WTC11 (cell line): ENCODE measurements around the gene TMEM178A.
"Not testable (repeated sequence)": the region's sequence is repeated elsewhere in the genome, so short reads cannot be mapped to it uniquely, and the experiment has no call there.

Experiments
- ATF2 ChIP-seq: sonication (generic); formaldehyde crosslinking; IDR thresholded peaks from 2 replicates; pipeline ENCODE4 v1.8.1; 2022; ENCODE audit warnings: low read depth, missing genetic modification reagents, borderline replicate concordance
- CREB1 ChIP-seq: sonication (generic); formaldehyde crosslinking; IDR thresholded peaks from 2 replicates; pipeline ENCODE4 v1.8.0; 2023; ENCODE audit warnings: mild to moderate bottlenecking, missing genetic modification reagents
- CTCF ChIP-seq: fragments of 200-600 bp; IDR thresholded peaks from 2 replicates; pipeline ENCODE4 v1.8.0; 2022; ENCODE audit warnings: antibody characterized with exemption
- IRF1 ChIP-seq: sonication (generic); formaldehyde crosslinking; IDR thresholded peaks from 2 replicates; pipeline ENCODE4 v1.8.0; 2023; ENCODE audit warnings: missing genetic modification reagents
- KAT7 ChIP-seq: sonication (generic); formaldehyde crosslinking; IDR thresholded peaks from 2 replicates; pipeline ENCODE4 v1.8.1; 2023; ENCODE audit warnings: missing genetic modification reagents, mild to moderate bottlenecking, borderline replicate concordance
- NR3C1 ChIP-seq: sonication (generic); formaldehyde crosslinking; conservative IDR thresholded peaks from 2 replicates; pipeline ENCODE4 v1.8.1; 2023; ENCODE audit warnings: low read depth, mild to moderate bottlenecking, missing genetic modification reagents
- SP1 ChIP-seq: sonication (generic); formaldehyde crosslinking; conservative IDR thresholded peaks from 2 replicates; pipeline ENCODE4 v1.8.1; 2022; ENCODE audit warnings: missing genetic modification reagents
- ZMAT4 ChIP-seq: fragments of 250-450 bp; sonication (Bioruptor Pico); IDR thresholded peaks from 2 replicates; pipeline ENCODE4 v1.9.0; 2021; ENCODE audit warnings: mild to moderate bottlenecking
- ZNF121 ChIP-seq: sonication (generic); formaldehyde crosslinking; IDR thresholded peaks from 2 replicates; pipeline ENCODE4 v1.8.0; 2023; ENCODE audit warnings: missing genetic modification reagents
- ZNF671 ChIP-seq: fragments of 250-450 bp; sonication (Bioruptor Pico); IDR thresholded peaks from 2 replicates; pipeline ENCODE4 v1.8.0; 2021; ENCODE audit warnings: mild to moderate bottlenecking

- not testable (repeated sequence) for TF ChIP-seq ZNF671 (CRISPR knock-in tag); CREB1; SP1 (CRISPR knock-in tag); NR3C1 (CRISPR knock-in tag); ZMAT4 (CRISPR knock-in tag); ATF2 (CRISPR knock-in tag); CTCF; ZNF121 (CRISPR knock-in tag); IRF1; KAT7
These were observed 62.4 kb downstream of the TMEM178A start for GRCh38 chr2:39728085-39728484.
